Uterus (tissue), 2 donors: ENCODE data around the gene KLK10.

ENCODE experiments used
- CTCF ChIP-seq, 4 experiments: fragments of 200-600 bp in 2 of 4; fragments of 450-650 bp in 2 of 4; sonication (generic) in 2 of 4; IDR thresholded peaks; one replicate each; pipeline ENCODE4 v1.5.1; 2016 to 2019; ENCODE audit warnings: antibody characterized with exemption in 4 of 4, mild to moderate bottlenecking in 2 of 4, moderate library complexity in 1 of 4
- POLR2A ChIP-seq, 2 donors: fragments of 450-650 bp; IDR thresholded peaks; one replicate each; pipeline ENCODE4 v1.6.1; 2016; ENCODE audit warnings: antibody characterized with exemption in 2 of 2, mild to moderate bottlenecking in 1 of 2, moderate library complexity in 1 of 2

GRCh38 chr19:51060973-51061372 lies 41.5 kb upstream of the KLK10 start:
- no peak for TF ChIP-seq CTCF (IDR thresholded peaks at IDR 0.05)
- TF ChIP-seq POLR2A (IDR thresholded peaks at IDR 0.05): no peak
